HEK293T (cell line): ENCODE measurements around the gene VENTX.

Experiments
- CTCF ChIA-PET: fragments of 350-600 bp; formaldehyde crosslinking; extraction: SDS; loops from one replicate; lab custom pipeline; 2021; ENCODE audit warnings: antibody characterized with exemption, inconsistent platforms; lab: Yijun Ruan, JAX
- POLR2A ChIA-PET: fragments of 350-600 bp; formaldehyde crosslinking; extraction: SDS; loops from one replicate; lab custom pipeline; 2020; ENCODE audit warnings: antibody characterized with exemption, inconsistent platforms; lab: Yijun Ruan, JAX
- DNase-seq: peaks from one replicate; pipeline ENCODE4 v3.0.0; 2012; ENCODE audit warnings: mixed read lengths; ENCODE audit errors: extremely low spot score
- ARNT ChIP-seq: fragments of 450-650 bp; IDR thresholded peaks from 2 replicates; pipeline ENCODE4 v1.6.1; 2017; ENCODE audit warnings: mild to moderate bottlenecking
- BHLHE40 ChIP-seq: fragments of 450-650 bp; IDR thresholded peaks from 2 replicates; pipeline ENCODE4 v1.6.1; 2016; ENCODE audit warnings: mild to moderate bottlenecking, moderate library complexity, borderline replicate concordance
- CTBP1 ChIP-seq: fragments of 450-650 bp; IDR thresholded peaks from 2 replicates; pipeline ENCODE4 v1.6.1; 2016; ENCODE audit warnings: borderline replicate concordance
- ELF4 ChIP-seq: fragments of 450-650 bp; IDR thresholded peaks from 2 replicates; pipeline ENCODE4 v1.6.1; 2017; ENCODE audit warnings: antibody characterized with exemption
- FOXA1 ChIP-seq: fragments of 450-650 bp; IDR thresholded peaks from 2 replicates; pipeline ENCODE4 v1.6.1; 2016; ENCODE audit warnings: mild to moderate bottlenecking
- FOXK2 ChIP-seq: fragments of 450-650 bp; IDR thresholded peaks from 2 replicates; pipeline ENCODE4 v1.6.1; 2016; ENCODE audit warnings: mild to moderate bottlenecking
- FOXM1 ChIP-seq: fragments of 450-650 bp; IDR thresholded peaks from 2 replicates; pipeline ENCODE4 v1.6.1; 2017; ENCODE audit warnings: mild to moderate bottlenecking, borderline replicate concordance
- HDGF ChIP-seq: fragments of 450-650 bp; IDR thresholded peaks from 2 replicates; pipeline ENCODE4 v1.6.1; 2017; ENCODE audit warnings: antibody characterized with exemption, borderline replicate concordance
- L3MBTL2 ChIP-seq: fragments of 450-650 bp; conservative IDR thresholded peaks from 2 replicates; pipeline ENCODE4 v1.6.1; 2016; ENCODE audit warnings: mild to moderate bottlenecking
- LEF1 ChIP-seq: fragments of 450-650 bp; IDR thresholded peaks from 2 replicates; pipeline ENCODE4 v1.6.1; 2017; ENCODE audit warnings: mild to moderate bottlenecking, borderline replicate concordance
- NFRKB ChIP-seq: fragments of 450-650 bp; IDR thresholded peaks from 2 replicates; pipeline ENCODE4 v1.6.1; 2016; ENCODE audit warnings: mild to moderate bottlenecking, moderate library complexity
- SP1 ChIP-seq: fragments of 450-650 bp; IDR thresholded peaks from 2 replicates; pipeline ENCODE4 v1.6.1; 2017
- SUZ12 ChIP-seq: fragments of 450-650 bp; IDR thresholded peaks from 2 replicates; pipeline ENCODE4 v1.6.1; 2016; ENCODE audit warnings: mild to moderate bottlenecking
- TARDBP ChIP-seq: fragments of 450-650 bp; IDR thresholded peaks from 2 replicates; pipeline ENCODE4 v1.6.1; 2016
- ZNF384 ChIP-seq: fragments of 450-650 bp; IDR thresholded peaks from 2 replicates; pipeline ENCODE4 v1.6.1; 2016
- TF ChIP-seq, protein P1 (sequence below): fragments of 450-650 bp; IDR thresholded peaks from 2 replicates; pipeline ENCODE4 v1.6.1; 2016

Gene VENTX

GRCh38 chr10:133196936-133197758 is 40.5 kb upstream of the VENTX start:
- TF ChIP-seq BHLHE40 (no peak), ARNT (no peak), ELF4 (no peak), FOXA1 (no peak), ZNF384 (no peak), NFRKB (no peak), HDGF (no peak), TARDBP (no peak), L3MBTL2 (no peak), LEF1 (no peak), CTBP1 (no peak), SP1 (no peak)
- TF ChIP-seq, protein P1, sequence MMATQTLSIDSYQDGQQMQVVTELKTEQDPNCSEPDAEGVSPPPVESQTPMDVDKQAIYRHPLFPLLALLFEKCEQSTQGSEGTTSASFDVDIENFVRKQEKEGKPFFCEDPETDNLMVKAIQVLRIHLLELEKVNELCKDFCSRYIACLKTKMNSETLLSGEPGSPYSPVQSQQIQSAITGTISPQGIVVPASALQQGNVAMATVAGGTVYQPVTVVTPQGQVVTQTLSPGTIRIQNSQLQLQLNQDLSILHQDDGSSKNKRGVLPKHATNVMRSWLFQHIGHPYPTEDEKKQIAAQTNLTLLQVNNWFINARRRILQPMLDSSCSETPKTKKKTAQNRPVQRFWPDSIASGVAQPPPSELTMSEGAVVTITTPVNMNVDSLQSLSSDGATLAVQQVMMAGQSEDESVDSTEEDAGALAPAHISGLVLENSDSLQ: no peak
- ChIA-PET POLR2A (no interaction called here), CTCF (no interaction called here)
- no peak for DNase-seq

GRCh38 chr10:133197786-133198185 is 39.9 kb upstream of the VENTX start:
- ChIA-PET CTCF (no interaction called here), POLR2A (no interaction called here)
- DNase-seq: no peak
- TF ChIP-seq LEF1: no peak
- TF ChIP-seq ZNF384: no peak
- TF ChIP-seq, protein P1: no peak
- no peak for TF ChIP-seq HDGF
- no peak for TF ChIP-seq CTBP1
- no peak for TF ChIP-seq FOXK2

DNA sequence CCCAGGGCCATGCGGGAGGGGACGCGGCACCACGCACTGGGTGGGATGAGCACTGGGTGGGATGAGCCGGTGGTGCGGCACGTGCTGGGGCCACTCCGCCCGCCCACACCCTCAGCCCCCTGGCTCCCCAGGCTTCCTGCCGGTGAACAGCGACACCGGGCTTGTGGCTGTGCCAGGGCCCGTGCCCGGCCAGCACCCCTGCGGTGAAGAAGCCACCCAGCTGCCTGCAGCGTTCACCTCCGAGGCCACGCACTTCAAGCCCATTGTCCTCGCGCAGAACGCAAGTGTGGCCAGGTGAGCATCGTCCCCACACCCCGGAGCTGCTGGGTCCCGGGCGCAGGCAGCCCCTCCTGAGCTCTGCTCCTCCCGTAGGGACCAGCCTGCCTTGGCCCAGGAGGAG is 39.4 kb upstream of the VENTX start:
- ChIA-PET CTCF (no interaction called here), POLR2A (no interaction called here)
- DNase-seq: no peak
- no peak for TF ChIP-seq ZNF384
- no peak for TF ChIP-seq FOXM1
- TF ChIP-seq NFRKB: no peak
- no peak for TF ChIP-seq HDGF
- TF ChIP-seq CTBP1: no peak
- no peak for TF ChIP-seq FOXK2
- no peak for TF ChIP-seq L3MBTL2
- no peak for TF ChIP-seq SP1
- no peak for TF ChIP-seq TARDBP
- TF ChIP-seq SUZ12: no peak
- TF ChIP-seq, protein P1: no peak
- TF ChIP-seq ARNT: no peak
- no peak for TF ChIP-seq LEF1
- TF ChIP-seq ELF4: no peak
- no peak for TF ChIP-seq FOXA1
- no peak for TF ChIP-seq BHLHE40

- POLR2A ChIA-PET: no interaction called here
- CTCF ChIA-PET: no interaction called here
- no peak for DNase-seq
- no peak for TF ChIP-seq CTBP1
- TF ChIP-seq LEF1: no peak
- no peak for TF ChIP-seq ZNF384
- no peak for TF ChIP-seq SP1
- TF ChIP-seq BHLHE40: no peak
- no peak for TF ChIP-seq NFRKB
- TF ChIP-seq HDGF: no peak
- no peak for TF ChIP-seq TARDBP
- no peak for TF ChIP-seq FOXM1
- no peak for TF ChIP-seq L3MBTL2
- TF ChIP-seq ELF4: no peak
- TF ChIP-seq ARNT: no peak
- TF ChIP-seq FOXK2: no peak
- no peak for TF ChIP-seq FOXA1
Observed at GRCh38 chr10:133198621-133199487, 38.8 kb upstream of the VENTX start.

DNA sequence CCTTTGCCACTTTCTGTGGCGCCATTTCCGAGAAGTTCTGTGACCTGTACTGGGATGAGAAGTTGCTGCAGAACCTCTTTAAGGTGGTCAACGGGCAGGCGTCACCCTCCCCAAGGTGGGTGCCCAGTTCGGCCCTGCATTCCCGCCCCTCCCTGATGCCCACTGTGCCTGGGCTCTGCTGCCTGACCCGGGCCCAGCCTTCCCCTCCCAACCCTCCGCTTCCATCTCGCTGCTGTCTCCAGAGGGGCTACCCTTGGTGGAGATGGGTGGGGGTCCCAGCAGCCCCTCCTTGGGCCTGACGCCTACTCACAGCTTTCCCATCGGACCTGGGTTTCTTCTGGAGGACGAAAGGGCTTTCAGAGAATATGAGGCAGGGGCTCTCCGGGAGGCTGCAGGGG is 38.2 kb upstream of the VENTX start:
- ChIA-PET POLR2A (no interaction called here), CTCF (no interaction called here)
- no peak for TF ChIP-seq TARDBP
- TF ChIP-seq SUZ12: no peak
- TF ChIP-seq FOXK2: no peak
- no peak for TF ChIP-seq SP1
- TF ChIP-seq NFRKB: no peak
- TF ChIP-seq BHLHE40: no peak
- DNase-seq: no peak

- ChIA-PET CTCF (interaction anchor here (1.0 kb wide), 1 partner anchor 45 kb away, joined by 3 read pairs; no protein-coding TSS in a partner anchor), POLR2A (no interaction called here)
- TF ChIP-seq FOXM1 (no peak), TARDBP (no peak), ARNT (no peak), NFRKB (no peak), ZNF384 (no peak), FOXK2 (no peak), LEF1 (no peak), ELF4 (no peak), SP1 (no peak), SUZ12 (no peak), L3MBTL2 (no peak), CTBP1 (no peak), HDGF (no peak), FOXA1 (no peak)
- DNase-seq: no peak
Observed at GRCh38 chr10:133199992-133200611, 37.6 kb upstream of the VENTX start.
